AG04450 (cell line): ENCODE measurements around the gene KRT85. TPM values are rescaled to one million over a fixed set of nuclear protein-coding genes. Genes with fewer than 3 reads are reported as not detected.
"Not testable (repeated sequence)": the region's sequence is repeated elsewhere in the genome, so short reads cannot be mapped to it uniquely, and the experiment has no call there.

Experiments
- CTCF ChIA-PET: fragments of 300-600, 350-600 bp; formaldehyde crosslinking; extraction: SDS; loops from one replicate; lab custom pipeline; 2022; ENCODE audit warnings: antibody characterized with exemption, inconsistent platforms; lab: Charles Lee
- POLR2A ChIA-PET: fragments of 350-600 bp; formaldehyde crosslinking; extraction: SDS; loops from one replicate; lab custom pipeline; 2021; ENCODE audit warnings: antibody characterized with exemption, inconsistent platforms; lab: Yijun Ruan, JAX
- DNase-seq: peaks from one replicate; pipeline ENCODE4 v3.0.0-alpha.2; 2011; ENCODE audit warnings: low read depth, low spot score
- H3K27ac ChIP-seq: one replicate; pipeline ENCODE4 v1.5.1; 2012; ENCODE audit warnings: low read depth, low read length, control low read depth
- H3K27me3 ChIP-seq: one replicate; pipeline ENCODE4 v1.6.0; 2012; ENCODE audit warnings: low read length; ENCODE audit not compliant: control insufficient read depth, insufficient read depth
- H3K4me3 ChIP-seq: 2 replicates; pipeline ENCODE4 v1.5.1; 2011; ENCODE audit warnings: mild to moderate bottlenecking, low read depth, low read length, control low read depth
- H3K9me3 ChIP-seq: 2 replicates; pipeline ENCODE4 v1.5.1; 2012; ENCODE audit warnings: low read length; ENCODE audit not compliant: control insufficient read depth, insufficient read depth
- polyA plus RNA-seq: library from polyadenylated mRNA; depleted of rRNA; stranded (reverse); fragments of >200 nt; gene quantifications from 2 replicates; pipeline ENCODE4 v1.2.3, GENCODE V29; 2011
- TF ChIP-seq, protein P1 (sequence below): IDR thresholded peaks from 2 replicates; pipeline ENCODE4 v1.5.1; 2011; ENCODE audit warnings: low read depth, low read length, control low read depth, inconsistent platforms

KRT85 gene
- polyA plus RNA-seq, 1 experiment = not detected

DNA sequence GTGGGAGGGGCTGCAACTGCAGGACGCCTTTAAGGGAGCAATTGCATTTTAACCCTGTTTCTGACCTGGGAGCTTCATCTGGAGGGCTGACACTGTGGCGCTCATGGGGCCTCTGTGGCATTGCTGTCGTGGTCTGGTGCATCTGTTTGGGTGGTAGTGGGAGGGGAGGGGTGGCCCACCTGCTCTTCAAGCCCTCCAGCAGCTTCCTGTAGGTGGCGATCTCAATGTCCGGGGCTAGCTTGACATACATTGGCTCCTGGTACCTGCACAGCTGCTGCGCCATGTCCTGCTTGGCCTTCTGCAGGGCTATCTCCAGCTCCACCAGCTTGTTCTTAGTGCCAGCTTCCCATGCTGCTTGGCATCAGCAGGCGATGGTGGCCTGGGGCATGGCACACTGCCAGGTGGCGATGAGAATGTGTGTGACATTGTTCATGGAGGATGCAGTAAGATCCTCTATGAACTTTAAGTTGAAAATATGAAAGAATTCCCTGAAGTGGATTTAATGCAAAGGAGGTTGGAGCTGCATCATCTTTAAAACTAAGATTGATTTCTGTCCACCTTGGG is 46.6 kb upstream of the KRT85 start:
- CTCF ChIA-PET = interaction anchor here (0.6 kb wide), 1 partner anchor 85 kb away, joined by 3 read pairs; no protein-coding TSS in a partner anchor
- no peak overlapping the region for H3K4me3 ChIP-seq
- no peaks in the 10 kb centered on the region for H3K9me3 ChIP-seq
- no peak overlapping the region for H3K27ac ChIP-seq
- no peak for DNase-seq
- H3K27me3 ChIP-seq = no peaks in the 10 kb centered on the region
- TF ChIP-seq, protein P1, sequence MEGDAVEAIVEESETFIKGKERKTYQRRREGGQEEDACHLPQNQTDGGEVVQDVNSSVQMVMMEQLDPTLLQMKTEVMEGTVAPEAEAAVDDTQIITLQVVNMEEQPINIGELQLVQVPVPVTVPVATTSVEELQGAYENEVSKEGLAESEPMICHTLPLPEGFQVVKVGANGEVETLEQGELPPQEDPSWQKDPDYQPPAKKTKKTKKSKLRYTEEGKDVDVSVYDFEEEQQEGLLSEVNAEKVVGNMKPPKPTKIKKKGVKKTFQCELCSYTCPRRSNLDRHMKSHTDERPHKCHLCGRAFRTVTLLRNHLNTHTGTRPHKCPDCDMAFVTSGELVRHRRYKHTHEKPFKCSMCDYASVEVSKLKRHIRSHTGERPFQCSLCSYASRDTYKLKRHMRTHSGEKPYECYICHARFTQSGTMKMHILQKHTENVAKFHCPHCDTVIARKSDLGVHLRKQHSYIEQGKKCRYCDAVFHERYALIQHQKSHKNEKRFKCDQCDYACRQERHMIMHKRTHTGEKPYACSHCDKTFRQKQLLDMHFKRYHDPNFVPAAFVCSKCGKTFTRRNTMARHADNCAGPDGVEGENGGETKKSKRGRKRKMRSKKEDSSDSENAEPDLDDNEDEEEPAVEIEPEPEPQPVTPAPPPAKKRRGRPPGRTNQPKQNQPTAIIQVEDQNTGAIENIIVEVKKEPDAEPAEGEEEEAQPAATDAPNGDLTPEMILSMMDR = no peak
- POLR2A ChIA-PET = no interaction called here

GRCh38 chr12:52413202-52413601 is 45.9 kb upstream of the KRT85 start:
- Histone ChIP-seq H3K27me3 (peaks cover 2% of the 10 kb centered on the region), H3K27ac (no peak overlapping the region), H3K4me3 (no peak overlapping the region), H3K9me3 (no peaks in the 10 kb centered on the region)
- ChIA-PET POLR2A (no interaction called here), CTCF (no interaction called here)
- TF ChIP-seq, protein P1 = no peak
- DNase-seq = no peak

GRCh38 chr12:52411815-52412214 is 44.5 kb upstream of the KRT85 start:
- no peak overlapping the region for H3K4me3 ChIP-seq
- H3K27me3 ChIP-seq = peaks cover 5% of the 10 kb centered on the region
- TF ChIP-seq, protein P1 = no peak
- ChIA-PET CTCF (interaction anchor here (0.5 kb wide), 1 partner anchor 451 kb away, joined by 5 read pairs; no protein-coding TSS in a partner anchor), POLR2A (no interaction called here)
- no peak for DNase-seq
- no peak overlapping the region for H3K27ac ChIP-seq
- no peaks in the 10 kb centered on the region for H3K9me3 ChIP-seq

DNA sequence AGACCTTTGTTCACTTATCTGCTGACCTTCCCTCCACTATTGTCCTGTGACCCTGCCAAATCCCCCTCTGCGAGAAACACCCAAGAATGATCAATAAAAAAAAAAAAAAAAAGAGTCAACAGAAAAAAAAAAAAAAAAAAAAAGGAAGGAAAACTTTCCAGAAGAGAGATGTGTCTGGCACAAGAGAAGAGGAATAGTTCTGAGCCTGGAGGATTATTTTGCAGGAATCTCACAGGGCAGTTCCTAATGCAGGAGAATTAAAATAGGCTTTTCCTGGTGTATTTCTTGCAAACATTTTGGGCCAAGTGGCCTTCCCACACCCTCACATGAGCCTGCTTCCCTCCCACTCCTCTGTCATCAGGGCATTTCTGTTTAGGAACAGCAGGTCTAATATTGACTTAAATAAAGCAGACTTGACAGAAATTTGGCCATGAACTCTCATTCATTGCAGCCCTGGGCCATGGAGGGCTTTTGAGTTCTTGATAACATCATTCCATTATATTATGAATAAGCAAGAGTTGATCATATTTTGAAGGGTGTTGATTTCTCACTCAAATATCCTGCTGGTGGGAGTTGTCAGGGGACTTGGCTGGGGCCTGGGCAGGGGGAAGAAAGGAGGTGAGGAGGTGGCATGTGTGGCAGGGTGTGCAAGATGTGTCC is 43.4 kb upstream of the KRT85 start:
- POLR2A ChIA-PET, H3K27me3 ChIP-seq, H3K9me3 ChIP-seq, H3K27ac ChIP-seq, CTCF ChIA-PET, H3K4me3 ChIP-seq, DNase-seq: not testable (repeated sequence)

DNA sequence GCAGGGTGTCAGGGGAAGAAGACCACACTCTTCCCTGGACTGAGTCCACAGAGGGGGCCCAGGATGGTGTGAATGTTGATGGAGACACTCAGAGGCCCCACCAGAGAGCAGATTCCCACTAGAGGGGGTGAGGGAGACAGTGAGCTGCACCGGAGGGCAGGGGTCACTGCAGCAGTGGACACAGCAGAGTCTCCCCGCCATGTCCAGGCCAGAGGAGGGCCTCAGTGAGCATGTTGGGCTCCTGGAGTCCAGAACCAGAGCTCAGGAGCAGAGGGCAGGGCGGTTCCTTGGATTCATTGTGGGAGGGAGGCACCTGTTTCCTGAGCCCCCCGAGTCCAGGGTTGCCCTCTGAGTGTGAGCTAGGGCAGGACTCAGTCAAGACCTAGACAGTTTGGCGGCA is 40.6 kb upstream of the KRT85 start:
- DNase-seq = no peak
- no peaks in the 10 kb centered on the region for H3K9me3 ChIP-seq
- ChIA-PET CTCF (no interaction called here), POLR2A (no interaction called here)
- TF ChIP-seq, protein P1 = no peak
- H3K4me3 ChIP-seq = no peak overlapping the region
- H3K27me3 ChIP-seq = peaks cover 13% of the 10 kb centered on the region
- H3K27ac ChIP-seq = no peak overlapping the region
